GM12872 (cell line): ENCODE data around the gene RELL1.

Source experiments
- TF ChIP-seq, protein P1 (sequence below): IDR thresholded peaks from 3 replicates; pipeline ENCODE4 v1.5.1; 2011; ENCODE audit warnings: low read depth, mild to moderate bottlenecking, low read length, moderate library complexity; ENCODE audit not compliant: insufficient read depth

The RELL1 gene

DNA sequence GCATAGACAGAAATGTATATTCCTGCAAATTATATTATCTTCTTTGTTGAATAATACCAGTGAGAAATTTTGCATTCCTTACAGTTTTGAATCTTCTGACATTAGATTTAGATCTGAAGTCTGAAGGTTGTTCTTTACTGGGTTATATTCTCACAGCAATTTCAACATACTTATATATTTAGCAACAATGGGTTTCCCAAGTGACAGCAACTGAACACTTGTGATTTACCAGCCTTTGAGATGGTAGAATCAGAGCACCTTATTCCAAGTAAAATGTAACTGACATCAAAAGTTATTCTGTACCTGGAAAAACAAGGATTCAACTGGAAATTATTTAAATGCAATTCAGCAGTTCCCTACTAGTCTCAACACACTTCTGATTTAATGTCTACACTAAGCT is 66.0 kb downstream of the RELL1 start:
- TF ChIP-seq, protein P1, sequence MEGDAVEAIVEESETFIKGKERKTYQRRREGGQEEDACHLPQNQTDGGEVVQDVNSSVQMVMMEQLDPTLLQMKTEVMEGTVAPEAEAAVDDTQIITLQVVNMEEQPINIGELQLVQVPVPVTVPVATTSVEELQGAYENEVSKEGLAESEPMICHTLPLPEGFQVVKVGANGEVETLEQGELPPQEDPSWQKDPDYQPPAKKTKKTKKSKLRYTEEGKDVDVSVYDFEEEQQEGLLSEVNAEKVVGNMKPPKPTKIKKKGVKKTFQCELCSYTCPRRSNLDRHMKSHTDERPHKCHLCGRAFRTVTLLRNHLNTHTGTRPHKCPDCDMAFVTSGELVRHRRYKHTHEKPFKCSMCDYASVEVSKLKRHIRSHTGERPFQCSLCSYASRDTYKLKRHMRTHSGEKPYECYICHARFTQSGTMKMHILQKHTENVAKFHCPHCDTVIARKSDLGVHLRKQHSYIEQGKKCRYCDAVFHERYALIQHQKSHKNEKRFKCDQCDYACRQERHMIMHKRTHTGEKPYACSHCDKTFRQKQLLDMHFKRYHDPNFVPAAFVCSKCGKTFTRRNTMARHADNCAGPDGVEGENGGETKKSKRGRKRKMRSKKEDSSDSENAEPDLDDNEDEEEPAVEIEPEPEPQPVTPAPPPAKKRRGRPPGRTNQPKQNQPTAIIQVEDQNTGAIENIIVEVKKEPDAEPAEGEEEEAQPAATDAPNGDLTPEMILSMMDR = no peak

DNA sequence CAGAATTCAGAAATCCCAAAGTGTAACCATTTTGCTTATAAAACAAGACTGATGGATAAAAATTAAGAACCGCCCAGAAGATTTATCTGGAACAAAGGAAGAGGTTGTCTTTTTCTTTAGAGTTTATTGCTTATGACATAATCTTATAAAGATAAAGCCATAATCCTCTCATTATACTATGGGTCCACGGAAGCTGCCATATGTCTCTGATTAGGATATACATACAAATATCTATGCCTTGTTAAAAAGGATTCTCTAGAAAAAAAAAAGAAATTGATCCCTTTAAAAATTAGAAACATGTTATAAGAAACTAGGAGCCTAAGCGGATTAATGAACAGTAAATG is 70.5 kb downstream of the RELL1 start:
- TF ChIP-seq, protein P1 = no peak

DNA sequence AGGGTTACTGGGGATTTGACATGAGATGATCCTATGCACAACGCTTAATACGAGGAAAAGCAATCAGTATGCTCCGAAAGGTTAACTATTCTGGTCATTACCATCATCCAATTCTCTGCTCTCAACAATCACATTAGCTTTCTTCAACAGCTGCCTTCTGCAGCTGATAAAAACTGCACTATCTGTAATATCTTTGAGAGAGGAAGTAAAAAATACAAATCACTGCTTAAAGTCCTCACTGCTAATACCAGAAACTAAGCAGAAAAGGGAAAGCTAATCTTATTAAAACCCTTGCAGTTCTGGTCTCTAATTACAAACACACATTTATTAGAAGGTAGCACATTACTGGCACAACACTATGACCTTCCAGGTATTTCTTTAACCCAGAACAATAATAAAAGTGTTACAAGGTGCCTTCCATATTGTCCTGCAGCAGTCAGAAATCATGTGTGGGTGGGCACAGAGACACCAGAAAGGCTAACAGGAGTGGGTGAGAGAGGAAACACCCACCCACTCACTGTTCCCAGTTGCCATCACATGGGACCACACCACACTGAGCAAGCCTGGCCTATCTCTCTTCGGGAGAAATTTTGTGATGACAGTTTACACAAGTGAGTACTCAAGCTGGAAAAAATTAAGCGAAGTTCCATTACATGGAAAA is 71.0 kb downstream of the RELL1 start:
- TF ChIP-seq, protein P1 = no peak

DNA sequence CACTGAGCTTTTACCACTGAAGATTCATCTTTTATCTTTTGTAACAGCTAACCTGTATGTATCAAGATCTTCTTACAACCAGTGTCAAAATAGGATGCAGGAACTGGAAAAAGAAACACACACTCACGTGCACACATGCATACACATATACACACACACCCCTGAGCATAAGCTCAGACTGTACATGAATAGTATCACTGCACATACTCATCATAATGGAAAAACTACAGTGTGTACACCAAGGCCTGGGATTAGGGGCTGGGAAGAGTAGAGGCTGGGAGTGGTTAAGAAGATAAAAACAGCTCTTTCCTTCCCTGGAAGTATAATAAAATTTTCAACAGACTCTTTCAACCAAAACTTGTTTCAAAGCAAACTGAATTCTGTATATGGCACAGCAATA is 73.4 kb downstream of the RELL1 start:
- TF ChIP-seq, protein P1 = no peak

DNA sequence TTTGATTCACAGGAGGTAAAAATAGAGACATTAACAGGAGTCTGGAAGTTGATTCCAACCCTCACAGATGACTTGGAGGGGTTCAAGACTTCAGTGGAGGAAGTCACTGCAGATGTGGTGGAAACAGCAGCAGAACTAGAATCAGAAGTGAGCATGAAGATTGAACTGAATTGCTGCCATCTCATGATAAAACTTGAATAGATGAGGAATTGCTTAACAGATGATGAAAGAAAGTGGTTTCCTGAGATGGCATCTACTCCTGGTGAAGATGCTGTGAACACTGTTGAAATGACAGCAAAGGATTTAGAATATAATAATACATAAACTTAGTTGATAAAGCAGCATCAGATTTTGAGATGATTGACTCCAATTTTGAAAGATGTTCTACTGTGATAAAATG is 76.5 kb downstream of the RELL1 start:
- TF ChIP-seq, protein P1 = no peak

DNA sequence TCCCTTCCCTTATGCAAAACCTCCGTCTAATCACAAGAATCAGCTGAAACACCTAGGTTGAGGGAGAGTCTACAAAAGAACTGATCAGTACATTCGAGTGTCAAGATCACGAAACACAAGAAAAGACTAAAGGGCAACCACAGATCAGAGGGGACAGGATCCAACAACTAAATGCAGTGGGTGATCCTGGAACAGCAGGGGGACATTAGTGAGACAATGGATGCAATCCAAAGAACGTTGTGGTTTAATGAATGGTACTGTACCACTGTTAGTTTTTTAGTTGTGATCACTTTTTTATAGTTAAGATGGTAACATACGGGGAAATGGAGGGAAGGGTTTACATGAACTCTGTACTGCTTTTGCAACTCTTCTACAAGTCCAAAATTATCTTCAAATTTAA is 79.2 kb downstream of the RELL1 start:
- TF ChIP-seq, protein P1 = no peak

DNA sequence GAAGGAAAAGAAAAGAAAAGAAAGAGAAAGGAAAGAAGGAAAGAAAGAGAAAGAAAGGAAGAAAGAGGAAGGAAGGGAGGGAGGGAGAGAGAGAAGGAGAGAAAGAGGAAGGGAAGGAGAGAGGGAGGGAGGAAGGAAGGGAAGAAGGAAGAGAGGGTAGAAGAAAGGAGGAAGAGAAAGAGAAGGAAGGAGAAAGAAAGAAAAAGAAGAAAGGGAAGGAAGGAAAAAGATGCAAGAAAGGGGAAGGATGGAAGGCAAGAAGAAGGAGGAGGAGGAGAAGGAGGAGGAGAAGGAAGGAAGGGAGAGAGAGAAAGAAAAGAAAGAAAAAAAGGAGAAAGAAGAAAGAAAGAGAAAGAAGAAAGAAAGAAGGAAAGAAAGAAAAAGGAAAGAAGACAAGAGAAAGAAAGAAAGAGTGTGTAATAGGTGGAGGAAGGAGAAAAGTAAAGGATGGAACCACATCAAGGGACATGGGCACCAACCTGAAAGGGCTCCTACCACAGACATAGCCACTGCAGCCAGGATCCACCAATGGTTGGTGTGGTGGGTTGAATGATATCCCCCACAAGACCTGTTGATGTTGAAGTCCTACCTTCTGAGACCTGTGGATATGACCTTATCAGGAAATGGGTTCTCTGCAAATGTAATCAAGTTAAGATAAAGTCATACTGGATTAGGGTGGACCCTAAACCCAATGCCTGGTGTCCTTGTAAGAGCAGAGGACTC is 80.2 kb downstream of the RELL1 start:
- TF ChIP-seq, protein P1 = no peak
